Limb (tissue), 2 donors: ENCODE measurements around the gene ZFP82.

ENCODE experiments used
- DNase-seq, 2 donors: peaks; one replicate each; pipeline ENCODE4 v3.0.0-alpha.2; 2016; ENCODE audit errors: extremely low spot score in 2 of 2

Gene ZFP82

DNA sequence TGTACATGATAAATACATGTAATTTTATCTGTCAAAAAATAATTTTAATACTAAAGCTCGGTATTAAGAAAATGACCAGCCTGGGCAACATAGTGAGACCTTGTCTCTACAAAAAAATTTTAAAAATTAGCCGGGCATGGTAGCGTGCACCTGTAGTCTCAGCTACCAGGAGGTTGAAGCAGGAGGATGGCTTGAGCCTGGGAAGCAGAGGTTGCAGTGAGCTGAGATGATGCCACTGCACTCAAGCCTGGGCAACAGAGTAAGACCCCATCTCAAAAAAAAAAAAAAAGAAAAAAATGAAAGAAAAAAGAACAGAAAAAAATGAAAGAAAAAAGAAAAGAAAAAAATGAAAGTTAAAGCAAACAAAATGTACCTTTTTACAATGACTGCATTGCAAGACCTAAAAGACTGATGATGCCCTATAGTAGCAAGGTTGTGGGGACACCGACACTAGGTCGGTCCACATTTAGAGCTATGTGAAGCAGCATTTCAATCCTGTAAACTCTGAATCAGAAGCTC, 44.7 kb downstream of the ZFP82 start:
- no peak for DNase-seq

- no peak for DNase-seq
Observed at GRCh38 chr19:36371886-36372285, 46.6 kb downstream of the ZFP82 start.

DNA sequence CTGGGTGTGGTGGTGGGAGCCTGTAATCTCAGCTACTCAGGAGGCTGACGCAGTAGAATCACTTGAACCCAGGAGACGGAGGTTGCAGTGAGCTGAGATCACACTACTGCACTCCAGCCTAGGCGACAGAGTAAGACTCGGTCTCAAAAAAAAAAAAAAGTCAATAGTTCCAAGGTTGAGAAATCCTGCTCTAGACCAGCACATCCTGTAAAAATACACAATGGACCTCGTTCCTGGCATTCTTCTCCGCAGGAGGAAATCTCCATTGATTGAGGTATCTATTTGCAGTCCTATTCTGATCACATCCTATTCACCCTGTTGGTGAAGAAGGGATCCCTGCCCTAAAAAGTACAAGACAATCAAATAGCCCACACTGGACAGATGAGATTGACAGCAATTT, 54.6 kb downstream of the ZFP82 start:
- no peak for DNase-seq
